Activated T-cell treated with anti-CD3 and anti-CD28 coated beads, Interleukin-2, amount 50 U/mL, for 72 hours (primary cell): ENCODE results near the gene CHRNA1. TPM values are rescaled to one million over a fixed set of nuclear protein-coding genes. Genes with fewer than 3 reads are reported as not detected.
"Not testable (repeated sequence)": the region's sequence is repeated elsewhere in the genome, so short reads cannot be mapped to it uniquely, and the experiment has no call there.

Experiments
- ATAC-seq, 2 donors: fragments of 150-1000 bp; cut with Tn5 transposase; replicated peaks in 1 of 2; 2 replicates each; pipeline ENCODE4 v1.10.0; 2021; ENCODE audit warnings: moderate library complexity in 2 of 2, mild to moderate bottlenecking in 1 of 2
- DNase-seq, 2 donors: peaks; one replicate each; pipeline ENCODE4 v3.0.0; 2021 to 2022; ENCODE audit warnings: mixed read lengths in 1 of 2
- H3K27ac Mint-ChIP-seq: one replicate; pipeline ENCODE4 v1.8.0; 2022; ENCODE audit warnings: mild to moderate bottlenecking, moderate library complexity, mixed read lengths
- H3K27me3 Mint-ChIP-seq: one replicate; pipeline ENCODE4 v1.8.0; 2022; ENCODE audit warnings: low read depth, mixed read lengths
- H3K36me3 Mint-ChIP-seq, 2 donors: one replicate each; pipeline ENCODE4 v1.8.0; 2022; ENCODE audit warnings: mixed read lengths in 2 of 2, mild to moderate bottlenecking in 1 of 2; ENCODE audit not compliant: insufficient read depth in 2 of 2
- H3K4me1 Mint-ChIP-seq: one replicate; pipeline ENCODE4 v1.8.0; 2022; ENCODE audit warnings: low read depth, mixed read lengths
- H3K4me3 Mint-ChIP-seq, 2 donors: one replicate each; pipeline ENCODE4 v1.8.0; 2022; ENCODE audit warnings: mild to moderate bottlenecking in 2 of 2, mixed read lengths in 2 of 2, moderate library complexity in 2 of 2
- H3K9me3 Mint-ChIP-seq, 2 donors: one replicate each; pipeline ENCODE4 v1.8.0; 2022; ENCODE audit warnings: mixed read lengths in 2 of 2
- total RNA-seq, 2 donors: library from RNA; stranded (reverse); gene quantifications; one replicate each; pipeline ENCODE4 v1.2.3, GENCODE V29; 2022

The CHRNA1 gene
- total RNA-seq, 2 donors from 2014 or later: not detected

DNA sequence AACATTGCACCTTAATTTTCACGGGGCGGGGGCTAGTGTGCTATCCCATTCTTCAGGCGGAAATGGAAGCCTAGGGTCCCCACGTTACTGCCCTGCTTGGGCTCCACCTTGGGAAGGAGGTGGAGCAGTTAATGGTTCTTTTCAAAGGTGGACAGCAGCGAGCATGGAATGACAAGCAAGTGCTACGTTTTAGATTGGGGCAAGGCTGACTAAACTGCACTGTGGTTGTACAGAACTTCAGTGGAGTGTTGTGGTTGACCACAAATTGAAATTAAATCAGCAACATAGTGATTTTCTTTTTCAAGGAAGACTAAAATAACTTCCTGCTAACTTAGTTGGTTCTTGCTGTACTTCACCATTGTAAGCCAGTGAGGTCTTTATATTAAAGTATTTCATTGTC, 47.0 kb downstream of the CHRNA1 start:
- DNase-seq (peak; percentile 28 to 34), ATAC-seq (peak; percentile 85 to 88)
- peaks cover 40% of the 10 kb centered on the region for H3K4me1 Mint-ChIP-seq
- H3K36me3 Mint-ChIP-seq: no peaks in the 10 kb centered on the region
- H3K9me3 Mint-ChIP-seq: no peaks in the 10 kb centered on the region
- peak overlapping the region; percentile 67 to 74 for H3K4me3 Mint-ChIP-seq
- H3K27me3 Mint-ChIP-seq: no peaks in the 10 kb centered on the region
- peak overlapping the region; percentile 41 for H3K27ac Mint-ChIP-seq

DNA sequence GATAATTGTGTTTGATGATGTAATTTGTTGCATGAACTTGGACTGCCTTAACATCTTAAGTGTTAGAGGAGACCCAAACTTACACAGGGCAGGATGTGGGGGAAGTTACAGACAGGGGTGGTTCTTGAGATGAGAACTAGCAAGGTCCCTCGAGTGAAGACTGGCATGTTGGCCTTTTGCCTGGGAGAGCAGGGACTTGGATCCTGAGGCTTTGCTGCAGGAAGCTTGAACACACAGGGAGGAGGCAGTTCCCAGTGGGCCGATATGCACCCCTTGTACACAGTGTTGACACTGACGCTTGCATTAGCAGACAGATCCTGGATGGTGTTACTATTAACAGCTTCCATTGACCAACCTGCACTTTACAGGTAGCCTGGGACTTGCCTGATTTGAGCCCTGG, 47.5 kb downstream of the CHRNA1 start:
- no peaks in the 10 kb centered on the region for H3K36me3 Mint-ChIP-seq
- ATAC-seq (peak; percentile 67 to 68), DNase-seq (peak in 1 of 2 donors; percentile 15)
- peak overlapping the region; percentile 67 to 74 for H3K4me3 Mint-ChIP-seq
- H3K27ac Mint-ChIP-seq: no peak overlapping the region
- no peaks in the 10 kb centered on the region for H3K9me3 Mint-ChIP-seq
- no peaks in the 10 kb centered on the region for H3K27me3 Mint-ChIP-seq
- peaks cover 40% of the 10 kb centered on the region for H3K4me1 Mint-ChIP-seq

DNA sequence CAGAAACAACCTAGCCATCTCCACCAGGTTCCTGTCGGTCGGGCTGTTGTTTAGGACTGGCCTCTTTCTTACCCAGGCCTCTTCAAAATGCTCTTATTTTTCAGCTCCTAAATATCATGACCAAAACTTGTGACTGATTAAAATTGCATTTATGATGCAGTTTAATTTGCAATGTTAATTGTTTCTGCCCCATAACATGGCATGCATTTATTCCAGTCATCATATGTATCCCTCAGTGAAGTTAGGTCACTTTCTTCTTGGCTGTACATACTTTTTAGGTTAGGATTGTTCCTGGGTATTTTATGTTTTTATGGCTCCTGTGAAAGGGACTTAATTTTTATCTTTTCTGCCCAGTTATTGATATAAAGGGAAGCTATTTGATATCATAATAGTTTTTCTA, 50.6 kb downstream of the CHRNA1 start:
- no peaks in the 10 kb centered on the region for H3K27me3 Mint-ChIP-seq
- H3K27ac Mint-ChIP-seq: no peak overlapping the region
- ATAC-seq (no peak), DNase-seq (no peak)
- H3K4me1 Mint-ChIP-seq: peaks cover 35% of the 10 kb centered on the region
- H3K9me3 Mint-ChIP-seq: no peaks in the 10 kb centered on the region
- no peaks in the 10 kb centered on the region for H3K36me3 Mint-ChIP-seq
- no peak overlapping the region for H3K4me3 Mint-ChIP-seq

DNA sequence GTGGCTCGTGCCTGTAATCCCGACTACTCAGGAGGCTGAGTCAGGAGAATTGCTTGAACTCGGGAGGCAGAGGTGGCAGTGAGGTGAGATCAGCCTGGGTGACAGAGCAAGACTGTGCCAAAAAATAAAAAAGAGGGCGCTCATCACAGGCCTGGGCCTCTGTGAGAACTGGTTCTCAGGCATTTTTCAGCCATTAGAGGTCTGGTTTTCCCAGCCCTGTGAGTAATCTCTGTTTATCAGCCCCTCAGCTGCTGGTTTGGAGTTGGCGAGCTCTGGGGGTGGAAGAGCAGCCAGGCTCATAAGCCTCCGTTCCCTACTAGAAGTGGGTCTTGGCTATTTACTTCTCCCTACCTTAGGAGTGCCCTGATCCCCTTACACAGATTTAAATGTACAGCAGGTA, 53.1 kb downstream of the CHRNA1 start:
- Mint-ChIP-seq H3K27ac (no peak overlapping the region), H3K4me3 (no peak overlapping the region), H3K4me1 (peaks cover 15% of the 10 kb centered on the region), H3K27me3 (no peaks in the 10 kb centered on the region), H3K36me3 (no peaks in the 10 kb centered on the region), H3K9me3 (no peaks in the 10 kb centered on the region)
- ATAC-seq: no peak
- no peak for DNase-seq

DNA sequence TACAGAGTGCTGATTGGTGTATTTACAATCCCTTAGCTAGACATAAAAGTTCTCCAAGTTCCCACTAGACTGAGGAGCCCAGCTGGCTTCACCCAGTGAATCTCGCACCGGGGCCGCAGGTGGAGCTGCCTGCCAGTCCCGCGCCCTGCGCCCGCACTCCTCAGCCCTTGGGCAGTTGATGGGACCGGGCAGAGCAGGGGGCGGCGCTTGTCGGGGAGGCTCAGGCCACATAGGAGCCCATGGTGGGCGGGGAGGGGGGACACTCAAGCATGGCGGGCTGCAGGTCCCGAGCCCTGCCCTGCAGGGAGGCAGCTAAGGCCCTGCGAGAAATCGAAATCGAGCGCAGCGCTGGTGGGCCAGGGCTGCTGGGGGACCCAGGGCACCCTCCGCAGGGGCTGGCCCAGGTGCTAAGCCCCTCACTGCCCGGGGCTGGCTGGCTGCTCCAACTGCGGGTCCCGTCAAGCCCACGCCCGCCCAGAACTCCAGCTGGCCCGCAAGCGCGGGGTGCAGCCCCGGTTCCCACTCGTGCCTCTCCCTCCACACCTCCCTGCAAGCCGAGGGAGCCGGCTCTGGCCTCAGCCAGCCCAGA, 54.8 kb downstream of the CHRNA1 start:
- not testable (repeated sequence) for H3K9me3 Mint-ChIP-seq, H3K27me3 Mint-ChIP-seq, H3K27ac Mint-ChIP-seq, H3K4me1 Mint-ChIP-seq, H3K36me3 Mint-ChIP-seq, DNase-seq, ATAC-seq, H3K4me3 Mint-ChIP-seq

DNA sequence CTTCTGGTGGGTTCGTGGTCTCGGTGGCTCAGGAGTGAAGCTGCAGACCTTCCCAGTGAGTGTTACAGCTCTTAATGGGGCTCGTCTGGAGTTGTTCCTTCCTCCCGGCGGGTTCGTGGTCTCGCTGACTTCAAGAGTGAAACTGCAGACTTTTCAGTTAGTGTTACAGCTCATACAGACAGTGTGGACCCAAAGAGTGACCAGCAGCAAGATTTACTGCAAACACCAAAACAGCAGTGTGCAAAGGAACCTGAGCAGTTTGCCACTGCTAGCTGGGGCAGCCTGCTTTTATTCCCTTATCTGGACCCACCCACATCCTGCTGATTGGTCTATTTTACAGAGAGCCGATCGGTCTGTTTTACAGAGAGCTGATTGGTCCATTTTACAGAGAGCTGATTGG, 55.6 kb downstream of the CHRNA1 start:
- Mint-ChIP-seq H3K27me3 (no peaks in the 10 kb centered on the region), H3K4me3 (no peak overlapping the region), H3K36me3 (no peaks in the 10 kb centered on the region), H3K4me1 (peaks cover 4% of the 10 kb centered on the region), H3K27ac (no peak overlapping the region), H3K9me3 (no peaks in the 10 kb centered on the region)
- DNase-seq (no peak), ATAC-seq (no peak)

DNA sequence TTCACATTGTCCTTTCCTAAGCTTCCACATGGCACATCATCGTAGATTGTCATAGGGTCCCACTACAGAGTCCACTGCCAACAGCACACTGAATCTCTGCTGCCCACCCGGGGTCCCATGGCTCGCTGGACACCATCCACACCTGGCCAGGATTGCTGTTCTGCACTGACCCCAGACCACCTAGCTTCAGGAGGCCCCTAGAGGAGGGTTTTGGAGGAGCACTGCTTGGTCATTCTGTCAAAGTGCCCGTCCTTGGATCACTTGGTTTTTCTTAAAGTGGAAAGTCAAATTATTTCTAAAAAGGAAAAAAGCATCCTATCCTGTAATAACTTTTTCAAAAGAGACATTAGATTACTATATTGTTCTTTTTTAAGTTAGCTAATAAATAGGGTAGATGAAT, 59.0 kb downstream of the CHRNA1 start:
- no peak overlapping the region for H3K4me3 Mint-ChIP-seq
- DNase-seq (no peak), ATAC-seq (no peak)
- no peaks in the 10 kb centered on the region for H3K9me3 Mint-ChIP-seq
- no peak overlapping the region for H3K27ac Mint-ChIP-seq
- H3K27me3 Mint-ChIP-seq: no peaks in the 10 kb centered on the region
- no peaks in the 10 kb centered on the region for H3K36me3 Mint-ChIP-seq
- peaks cover 4% of the 10 kb centered on the region for H3K4me1 Mint-ChIP-seq

DNA sequence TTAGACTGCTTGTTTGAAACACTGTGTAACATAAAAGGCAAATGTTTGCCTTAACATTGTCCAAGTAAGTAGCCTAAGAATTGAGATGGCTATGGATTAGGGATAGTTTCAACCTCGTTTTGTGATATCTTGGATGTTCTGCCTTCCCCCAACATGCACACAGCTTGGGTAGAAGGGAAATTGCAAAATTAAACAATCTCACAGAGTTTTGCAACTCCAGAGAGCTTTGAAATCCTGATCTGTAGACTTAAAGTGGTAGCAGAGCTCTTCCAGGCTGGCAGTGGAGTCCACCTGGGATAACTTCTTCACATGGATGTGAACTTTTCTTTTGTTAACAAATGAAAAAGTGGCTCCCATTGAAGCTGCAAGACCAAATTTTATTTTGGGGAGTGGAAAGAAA, 59.6 kb downstream of the CHRNA1 start:
- no peak overlapping the region for H3K4me3 Mint-ChIP-seq
- ATAC-seq (no peak), DNase-seq (no peak)
- no peaks in the 10 kb centered on the region for H3K27me3 Mint-ChIP-seq
- no peaks in the 10 kb centered on the region for H3K36me3 Mint-ChIP-seq
- H3K9me3 Mint-ChIP-seq: no peaks in the 10 kb centered on the region
- no peak overlapping the region for H3K27ac Mint-ChIP-seq
- peaks cover 4% of the 10 kb centered on the region for H3K4me1 Mint-ChIP-seq

DNA sequence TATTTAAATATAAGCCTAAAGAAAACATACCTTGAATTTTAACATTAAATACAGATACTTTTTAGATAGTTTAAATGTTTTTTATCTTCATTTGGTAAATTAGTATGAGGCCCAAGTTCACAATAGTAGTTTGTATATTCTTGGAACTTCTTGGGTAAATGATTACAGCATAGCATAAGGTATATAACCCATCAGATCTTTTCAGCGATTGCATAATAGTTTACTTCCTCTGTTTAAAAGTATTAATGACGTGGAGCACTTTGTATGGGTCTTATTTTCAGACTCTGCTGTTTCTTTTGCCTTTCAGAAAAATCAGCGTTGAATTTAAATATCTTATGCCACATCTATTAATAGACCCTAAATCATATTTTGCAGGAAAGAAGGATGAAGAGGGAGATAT, 60.2 kb downstream of the CHRNA1 start:
- Mint-ChIP-seq H3K36me3 (no peaks in the 10 kb centered on the region), H3K27ac (no peak overlapping the region), H3K4me3 (no peak overlapping the region), H3K27me3 (no peaks in the 10 kb centered on the region), H3K4me1 (peaks cover 4% of the 10 kb centered on the region), H3K9me3 (no peaks in the 10 kb centered on the region)
- no peak for DNase-seq
- no peak for ATAC-seq

DNA sequence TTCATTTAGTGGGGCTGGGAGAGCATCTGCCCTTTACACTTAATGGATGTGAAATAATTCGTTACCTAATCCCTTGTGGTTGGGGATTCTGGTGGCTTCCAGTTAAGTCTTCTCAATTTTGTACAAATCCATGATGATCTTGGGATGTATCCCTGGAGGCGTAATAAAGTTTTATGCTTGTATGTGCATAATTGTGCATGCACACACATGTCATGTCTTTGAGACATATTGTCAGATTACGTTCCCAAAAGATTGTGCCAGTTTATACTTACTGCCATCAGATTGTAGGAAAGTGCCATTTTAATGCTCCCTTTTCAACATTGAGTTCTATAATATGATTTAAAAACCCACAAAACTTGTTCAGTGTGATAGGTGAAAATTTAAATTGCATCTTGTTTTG, 60.8 kb downstream of the CHRNA1 start:
- no peaks in the 10 kb centered on the region for H3K27me3 Mint-ChIP-seq
- no peaks in the 10 kb centered on the region for H3K36me3 Mint-ChIP-seq
- no peak overlapping the region for H3K27ac Mint-ChIP-seq
- no peaks in the 10 kb centered on the region for H3K9me3 Mint-ChIP-seq
- H3K4me1 Mint-ChIP-seq: peaks cover under 1% of the 10 kb centered on the region
- ATAC-seq (no peak), DNase-seq (no peak)
- no peak overlapping the region for H3K4me3 Mint-ChIP-seq

DNA sequence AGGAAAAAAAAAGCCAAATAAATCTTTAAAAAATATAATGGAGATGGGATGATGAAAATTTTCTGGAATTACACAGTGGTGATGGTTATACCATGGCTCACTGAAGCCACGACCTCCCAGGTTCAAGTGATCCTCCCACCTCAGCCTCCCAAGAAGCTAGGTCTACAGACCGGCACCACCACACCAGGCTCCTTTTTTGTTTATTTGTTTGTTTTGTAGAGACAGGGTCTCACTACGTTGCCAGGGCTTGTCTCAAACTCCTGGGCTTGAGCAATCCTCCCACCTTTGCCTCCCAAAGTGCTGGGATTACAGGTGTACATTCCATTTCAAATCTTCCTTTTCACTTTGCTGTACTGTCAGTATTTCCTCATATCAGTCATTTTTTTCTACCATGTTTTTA, 61.7 kb downstream of the CHRNA1 start:
- H3K27me3 Mint-ChIP-seq: no peaks in the 10 kb centered on the region
- ATAC-seq (no peak), DNase-seq (no peak)
- H3K36me3 Mint-ChIP-seq: no peaks in the 10 kb centered on the region
- H3K9me3 Mint-ChIP-seq: no peaks in the 10 kb centered on the region
- H3K4me3 Mint-ChIP-seq: no peak overlapping the region
- no peaks in the 10 kb centered on the region for H3K4me1 Mint-ChIP-seq
- no peak overlapping the region for H3K27ac Mint-ChIP-seq

DNA sequence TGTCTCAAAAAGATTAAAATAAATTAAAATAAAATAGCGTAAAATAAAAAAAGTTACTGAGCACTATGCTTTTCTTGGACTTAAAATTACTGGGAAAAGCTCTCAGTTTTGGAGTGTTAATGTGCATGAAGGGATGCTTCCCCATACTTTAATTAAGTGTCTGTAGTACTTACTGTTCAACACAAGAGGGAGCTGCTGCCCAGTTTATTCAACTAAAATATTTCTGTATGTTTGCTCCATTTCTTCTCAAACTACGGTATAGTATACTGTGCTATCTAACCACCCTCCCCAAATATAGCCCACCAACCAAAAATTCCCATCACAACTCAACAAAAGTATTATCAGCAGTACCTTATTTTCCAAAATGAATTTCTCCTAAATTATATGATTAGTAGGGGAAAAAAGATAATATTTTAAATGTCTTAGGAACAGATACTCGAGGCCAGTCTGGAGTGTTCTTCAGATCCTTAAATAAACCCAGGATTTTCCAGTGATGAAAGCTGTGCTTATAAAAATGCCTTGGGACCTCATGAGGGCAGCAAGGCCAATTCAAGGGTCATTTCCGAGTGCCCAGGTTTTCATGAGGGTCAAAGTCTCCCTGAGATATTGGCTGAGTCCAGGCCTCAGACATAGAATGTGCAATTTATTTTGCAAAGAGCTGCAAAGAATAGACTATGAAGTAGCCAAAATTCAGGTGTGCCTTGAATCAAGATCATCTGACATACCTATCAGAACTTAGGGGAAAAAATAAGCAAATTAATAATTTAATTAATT, 64.1 kb downstream of the CHRNA1 start:
- H3K27ac Mint-ChIP-seq: no peak overlapping the region
- ATAC-seq (peak; percentile 53 to 64), DNase-seq (peak; percentile 24 to 32)
- no peak overlapping the region for H3K4me3 Mint-ChIP-seq
- H3K27me3 Mint-ChIP-seq: peaks cover 4% of the 10 kb centered on the region
- no peaks in the 10 kb centered on the region for H3K4me1 Mint-ChIP-seq
- no peaks in the 10 kb centered on the region for H3K9me3 Mint-ChIP-seq
- no peaks in the 10 kb centered on the region for H3K36me3 Mint-ChIP-seq
